Esophagus muscularis mucosa (tissue), 4 donors: ENCODE measurements around the gene IWS1. TPM values are rescaled to one million over a fixed set of nuclear protein-coding genes. Genes with fewer than 3 reads are reported as not detected.
A peak's percentile ranks its signal among the peaks of the same experiment; 100 is the strongest.

Experiments
- DNase-seq: peaks from one replicate; pipeline ENCODE4 v3.0.0-alpha.2; 2017; ENCODE audit errors: extremely low spot score
- H3K27ac ChIP-seq, 4 donors: fragments of 200-600 bp; sonication (generic); replicated peaks in 1 of 4; 1 replicate in 3 of 4; 2 replicates in 1 of 4; pipeline ENCODE4 v1.5.1; 2016 to 2019; ENCODE audit warnings: mild to moderate bottlenecking in 1 of 4
- H3K27me3 ChIP-seq, 4 donors: fragments of 200-600 bp; sonication (generic); one replicate each; pipeline versions ENCODE4 v1.5.1 to v1.6.0; 2016 to 2019
- H3K36me3 ChIP-seq, 4 donors: fragments of 200-600 bp; sonication (generic); one replicate each; pipeline ENCODE4 v1.5.1; 2016 to 2019
- H3K4me1 ChIP-seq, 4 donors: fragments of 200-600 bp; sonication (generic); one replicate each; pipeline ENCODE4 v1.5.1; 2016 to 2019
- H3K4me3 ChIP-seq, 4 donors: fragments of 200-600 bp; sonication (generic); 1 replicate in 2 of 4; 2 replicates in 2 of 4; pipeline ENCODE4 v1.5.1; 2016 to 2019; ENCODE audit warnings: mild to moderate bottlenecking in 4 of 4, moderate library complexity in 1 of 4
- H3K9me3 ChIP-seq, 4 donors: fragments of 200-600 bp; sonication (generic); 1 replicate in 3 of 4; 2 replicates in 1 of 4; pipeline ENCODE4 v1.5.1; 2016 to 2019
- EP300 ChIP-seq: sonication (generic); formaldehyde crosslinking; IDR thresholded peaks from one replicate; pipeline ENCODE4 v1.6.1; 2017; ENCODE audit warnings: antibody characterized with exemption
- POLR2A ChIP-seq: fragments of 450-650 bp; IDR thresholded peaks from one replicate; pipeline ENCODE4 v1.6.1; 2017; ENCODE audit warnings: antibody characterized with exemption, moderate library complexity, mild to moderate bottlenecking, low read depth
- POLR2AphosphoS5 ChIP-seq, 2 donors: sonication (generic); formaldehyde crosslinking; IDR thresholded peaks; one replicate each; pipeline ENCODE4 v1.6.1; 2017; ENCODE audit warnings: antibody characterized with exemption in 2 of 2
- WGBS: methylation state at CpG from one replicate; pipeline ENCODE4 v1.1.5; 2018; 5-methylcytosine and 5-hydroxymethylcytosine counted together
- intact Hi-C: fragments of 100-400 bp; cut with DNase I; formaldehyde crosslinking; loops from one replicate; pipeline ENCODE4 v1.15.1; 2023
- total RNA-seq, 4 donors: library from RNA; depleted of rRNA; stranded (reverse); fragments of >200 nt; gene quantifications; one replicate each; pipeline versions ENCODE4 v1.1.0 to v1.2.1, GENCODE V29; 2016
- TF ChIP-seq, protein P1 (sequence below), 3 experiments: fragments of 200-600 bp in 2 of 3; fragments of 450-650 bp in 1 of 3; sonication (generic) in 2 of 3; IDR thresholded peaks; one replicate each; pipeline ENCODE4 v1.5.1; 2017 to 2019; ENCODE audit warnings: antibody characterized with exemption in 3 of 3, mild to moderate bottlenecking in 2 of 3, moderate library complexity in 1 of 3

Gene IWS1
- total RNA-seq, 4 donors from 2014 or later = 32.6 to 38.1 (median 34.7) TPM

DNA sequence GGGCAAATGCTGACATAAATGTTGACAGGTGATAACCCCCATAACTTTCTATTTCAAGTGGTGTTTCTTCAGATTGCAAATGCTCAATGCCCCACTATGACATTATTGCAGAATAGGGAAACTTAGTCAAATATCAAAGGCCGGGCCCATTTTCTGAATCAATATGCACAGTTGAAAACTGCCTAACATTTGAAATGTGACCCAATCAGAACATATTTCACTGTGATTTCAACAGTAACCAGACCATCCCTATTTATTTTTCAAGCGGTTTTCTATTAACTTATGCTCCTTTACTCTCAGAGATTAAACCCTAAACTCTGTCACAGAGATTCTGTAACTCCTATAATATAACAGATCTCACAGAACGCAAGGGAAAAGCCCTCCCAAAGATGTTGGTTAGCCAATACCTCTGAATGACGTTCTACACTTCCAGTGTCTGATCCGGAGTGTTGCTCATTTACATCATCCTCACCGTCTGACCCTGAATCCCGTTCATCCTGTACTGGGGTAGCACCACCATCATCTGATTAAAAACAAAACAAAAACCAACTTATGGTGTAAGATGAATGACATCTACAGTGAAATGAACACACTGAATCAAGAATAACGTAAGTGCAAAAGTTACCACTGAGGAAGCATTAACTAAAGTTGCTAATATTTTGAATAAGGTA lies 2.9 kb downstream of the IWS1 start:
- TF ChIP-seq, protein P1, sequence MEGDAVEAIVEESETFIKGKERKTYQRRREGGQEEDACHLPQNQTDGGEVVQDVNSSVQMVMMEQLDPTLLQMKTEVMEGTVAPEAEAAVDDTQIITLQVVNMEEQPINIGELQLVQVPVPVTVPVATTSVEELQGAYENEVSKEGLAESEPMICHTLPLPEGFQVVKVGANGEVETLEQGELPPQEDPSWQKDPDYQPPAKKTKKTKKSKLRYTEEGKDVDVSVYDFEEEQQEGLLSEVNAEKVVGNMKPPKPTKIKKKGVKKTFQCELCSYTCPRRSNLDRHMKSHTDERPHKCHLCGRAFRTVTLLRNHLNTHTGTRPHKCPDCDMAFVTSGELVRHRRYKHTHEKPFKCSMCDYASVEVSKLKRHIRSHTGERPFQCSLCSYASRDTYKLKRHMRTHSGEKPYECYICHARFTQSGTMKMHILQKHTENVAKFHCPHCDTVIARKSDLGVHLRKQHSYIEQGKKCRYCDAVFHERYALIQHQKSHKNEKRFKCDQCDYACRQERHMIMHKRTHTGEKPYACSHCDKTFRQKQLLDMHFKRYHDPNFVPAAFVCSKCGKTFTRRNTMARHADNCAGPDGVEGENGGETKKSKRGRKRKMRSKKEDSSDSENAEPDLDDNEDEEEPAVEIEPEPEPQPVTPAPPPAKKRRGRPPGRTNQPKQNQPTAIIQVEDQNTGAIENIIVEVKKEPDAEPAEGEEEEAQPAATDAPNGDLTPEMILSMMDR (IDR thresholded peaks at IDR 0.05) = no peak
- peaks cover 8 to 34% (median 22%) of the 10 kb centered on the region in 4 donors for H3K36me3 ChIP-seq
- H3K27me3 ChIP-seq = no peaks in the 10 kb centered on the region
- H3K9me3 ChIP-seq = no peaks in the 10 kb centered on the region
- intact Hi-C loops = loop anchor here (10.0 kb wide), 2 partner anchors 111 to 291 kb away; partner anchors contain the start of gene WDR33
- no peak overlapping the region for H3K4me3 ChIP-seq
- H3K27ac ChIP-seq = no peak overlapping the region
- peaks cover 23 to 37% (median 28%) of the 10 kb centered on the region in 4 donors for H3K4me1 ChIP-seq
- DNase-seq = no peak
- 83% methylated on average over 8 of the region's 8 CpGs for WGBS

GRCh38 chr2:127520424-127520823 lies 5.9 kb downstream of the IWS1 start:
- Histone ChIP-seq H3K9me3 (no peaks in the 10 kb centered on the region), H3K27me3 (no peaks in the 10 kb centered on the region), H3K36me3 (peaks cover 8 to 38% (median 22%) of the 10 kb centered on the region in 4 donors), H3K27ac (no peak overlapping the region), H3K4me3 (no peak overlapping the region), H3K4me1 (peaks cover 28 to 47% (median 39%) of the 10 kb centered on the region in 4 donors)
- intact Hi-C loops = loop anchor here (10.0 kb wide), 2 partner anchors 114 to 294 kb away; partner anchors contain the start of gene WDR33
- DNase-seq = no peak
- WGBS = 90% methylated on average over 4 of the region's 4 CpGs
- TF ChIP-seq POLR2A = no peak

- Histone ChIP-seq H3K4me3 (no peak overlapping the region), H3K27me3 (no peaks in the 10 kb centered on the region), H3K4me1 (peaks cover 38 to 49% (median 45%) of the 10 kb centered on the region in 4 donors), H3K9me3 (no peaks in the 10 kb centered on the region), H3K27ac (peak overlapping the region; percentile 79 to 84 (median 80)), H3K36me3 (peaks cover 10 to 38% (median 16%) of the 10 kb centered on the region in 4 donors)
- TF ChIP-seq POLR2AphosphoS5 (IDR thresholded peaks at IDR 0.05) = no peak
- TF ChIP-seq, protein P1 (IDR thresholded peaks at IDR 0.05) = no peak
- no peak for TF ChIP-seq EP300
- TF ChIP-seq POLR2A = no peak
- 91% methylated on average over 2 of the region's 2 CpGs for WGBS
- no peak for DNase-seq
- intact Hi-C loops = loop anchor here (10.0 kb wide), 1 partner anchor 137 kb away; no protein-coding TSS in a partner anchor
Measured at GRCh38 chr2:127517465-127517864, 8.8 kb downstream of the IWS1 start.

DNA sequence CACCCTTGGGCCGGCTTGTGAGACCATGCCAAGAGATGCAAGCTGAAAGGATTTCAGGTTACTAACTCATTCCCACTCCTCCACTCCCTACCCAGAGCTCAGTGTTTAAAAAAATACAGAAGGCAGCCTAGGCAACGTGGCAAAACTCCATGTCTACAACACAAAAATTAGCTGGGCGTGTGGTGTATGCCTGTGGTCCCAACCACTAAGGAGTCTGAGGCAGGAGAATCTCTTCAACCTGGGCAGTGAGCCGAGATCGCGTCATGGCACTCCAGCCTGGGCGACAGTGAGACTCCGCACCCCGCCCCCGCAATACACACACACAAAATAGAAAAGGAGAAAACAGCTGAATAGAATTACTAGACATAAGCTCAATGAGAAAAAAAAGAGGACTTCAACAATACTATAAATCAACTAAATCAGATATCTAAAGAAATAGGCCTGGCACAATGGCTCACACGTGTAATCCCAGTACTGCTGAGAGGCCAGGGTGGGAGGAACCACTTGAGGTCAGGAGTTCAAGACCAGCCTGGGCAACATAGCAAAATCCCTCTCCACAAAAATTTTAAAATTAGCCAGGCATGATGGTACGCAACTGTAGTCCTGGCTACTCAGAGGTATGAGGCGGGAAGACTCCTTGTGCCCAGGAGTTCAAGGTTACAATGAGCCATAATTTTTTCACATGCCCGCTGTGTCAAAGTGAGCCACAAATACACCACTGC lies 10.1 kb downstream of the IWS1 start:
- H3K4me1 ChIP-seq = peaks cover 41 to 61% (median 54%) of the 10 kb centered on the region in 4 donors
- H3K27me3 ChIP-seq = no peaks in the 10 kb centered on the region
- intact Hi-C loops = loop anchor here (10.0 kb wide), 1 partner anchor 139 kb away; no protein-coding TSS in a partner anchor
- WGBS = 43% methylated on average over 13 of the region's 14 CpGs
- peak; percentile 51 to 70 for TF ChIP-seq POLR2AphosphoS5 (IDR thresholded peaks at IDR 0.05)
- TF ChIP-seq EP300 = no peak
- H3K36me3 ChIP-seq = peaks cover 4 to 27% (median 13%) of the 10 kb centered on the region in 4 donors
- H3K9me3 ChIP-seq = no peaks in the 10 kb centered on the region
- peak overlapping the region in 1 of 4 donors; percentile 3 for H3K4me3 ChIP-seq
- DNase-seq = no peak
- peak overlapping the region; percentile 79 to 84 (median 80) for H3K27ac ChIP-seq

GRCh38 chr2:127515383-127515915 lies 10.8 kb downstream of the IWS1 start:
- WGBS = 49% methylated on average over 5 of the region's 6 CpGs
- Histone ChIP-seq H3K4me1 (peaks cover 43 to 67% (median 54%) of the 10 kb centered on the region in 4 donors), H3K36me3 (peaks cover 2 to 19% (median 12%) of the 10 kb centered on the region in 4 donors)

More at GRCh38 chr2:127515383-127515915, 10.8 kb downstream of the IWS1 start:
- no peak for DNase-seq
- Histone ChIP-seq H3K27ac (peak overlapping the region; percentile 79 to 84 (median 80)), H3K9me3 (no peaks in the 10 kb centered on the region), H3K4me3 (peak overlapping the region in 1 of 4 donors; percentile 3), H3K27me3 (no peaks in the 10 kb centered on the region)
- intact Hi-C loops = loop anchor here (10.0 kb wide), 1 partner anchor 139 kb away; no protein-coding TSS in a partner anchor
- TF ChIP-seq EP300 (no peak), POLR2AphosphoS5 (IDR thresholded peaks at IDR 0.05) (no peak), POLR2A (no peak)
- TF ChIP-seq, protein P1 (IDR thresholded peaks at IDR 0.05) = no peak
